ENCODE results near the gene ALDH1L2. TPM values are rescaled to one million over a fixed set of nuclear protein-coding genes. Genes with fewer than 3 reads are reported as not detected.

The ALDH1L2 gene
- total RNA-seq, 1 experiment from 2014 or later, result 2.2 TPM

GRCh38 chr12:104998423-104999346, 85.6 kb downstream of the ALDH1L2 start:
- CTCF ChIA-PET, result no interaction called here
- Histone ChIP-seq H2AFZ (no peak overlapping the region), H3K4me1 (replicated peaks; ENCODE audit: insufficient read depth) (no peaks in the 10 kb centered on the region), H3K9me2 (ENCODE audit: insufficient read depth) (no peaks in the 10 kb centered on the region), H3K27ac (no peak overlapping the region), H3K36me3 (ENCODE audit: low read depth) (peaks cover 40% of the 10 kb centered on the region), H4K20me1 (ENCODE audit: insufficient read depth) (no peaks in the 10 kb centered on the region; the same call in 1 of the 2 replicates), H3K4me3 (no peak overlapping the region), H3K27me3 (ENCODE audit: insufficient read depth, low read depth) (no peaks in the 10 kb centered on the region), H3F3A (ENCODE audit: insufficient read depth, low read depth) (no peaks in the 10 kb centered on the region; the same call in 1 of the 2 replicates), H3K9me3 (ENCODE audit: insufficient read depth, low read depth) (no peaks in the 10 kb centered on the region), H3K4me2 (no peak overlapping the region), H3K79me2 (ENCODE audit: low read depth) (no peaks in the 10 kb centered on the region)
- peak in 1 of 2 experiments; percentile 10 for DNase-seq
- intact Hi-C loops (cut with micrococcal nuclease; ENCODE audit: unreplicated experiment), result no loop called here
- BruUV-seq (replicated peaks), result no TSS peak
- TF ChIP-seq CTCF (conservative IDR thresholded peaks at IDR 0.05) (no peak), EZH2 (IDR thresholded peaks at IDR 0.05; ENCODE audit: low read depth) (no peak)
- POLR2A ChIA-PET (ENCODE audit: unreplicated experiment), result no interaction called here

- Histone ChIP-seq H3K27ac (no peak overlapping the region), H3K36me3 (ENCODE audit: low read depth) (peaks cover 40% of the 10 kb centered on the region), H2AFZ (no peak overlapping the region), H3K27me3 (ENCODE audit: insufficient read depth, low read depth) (no peaks in the 10 kb centered on the region), H3K4me3 (no peak overlapping the region), H3K9me3 (ENCODE audit: insufficient read depth, low read depth) (no peaks in the 10 kb centered on the region), H4K20me1 (ENCODE audit: insufficient read depth) (no peaks in the 10 kb centered on the region; the same call in 1 of the 2 replicates), H3K9me2 (ENCODE audit: insufficient read depth) (no peaks in the 10 kb centered on the region), H3K79me2 (ENCODE audit: low read depth) (no peaks in the 10 kb centered on the region), H3K4me2 (no peak overlapping the region), H3F3A (ENCODE audit: insufficient read depth, low read depth) (no peaks in the 10 kb centered on the region; the same call in 1 of the 2 replicates), H3K4me1 (replicated peaks; ENCODE audit: insufficient read depth) (no peaks in the 10 kb centered on the region)
- BruUV-seq (replicated peaks), result no TSS peak
- TF ChIP-seq EZH2 (IDR thresholded peaks at IDR 0.05; ENCODE audit: low read depth) (no peak), CTCF (conservative IDR thresholded peaks at IDR 0.05) (no peak)
- ChIA-PET CTCF (no interaction called here), POLR2A (ENCODE audit: unreplicated experiment) (no interaction called here)
- intact Hi-C loops (cut with micrococcal nuclease; ENCODE audit: unreplicated experiment), result no loop called here
- no peak for DNase-seq
Measured at GRCh38 chr12:104997541-104997940, 86.7 kb downstream of the ALDH1L2 start.

GRCh38 chr12:104994336-104994735, 89.9 kb downstream of the ALDH1L2 start:
- H3K27me3 ChIP-seq (ENCODE audit: insufficient read depth, low read depth), result no peaks in the 10 kb centered on the region
- H3K4me3 ChIP-seq, result no peak overlapping the region
- no peak for TF ChIP-seq CTCF (conservative IDR thresholded peaks at IDR 0.05)
- no peak for TF ChIP-seq EZH2 (IDR thresholded peaks at IDR 0.05; ENCODE audit: low read depth)
- no peaks in the 10 kb centered on the region; the same call in 1 of the 2 replicates for H4K20me1 ChIP-seq (ENCODE audit: insufficient read depth)
- peaks cover 39% of the 10 kb centered on the region for H3K36me3 ChIP-seq (ENCODE audit: low read depth)
- POLR2A ChIA-PET (ENCODE audit: unreplicated experiment), result no interaction called here
- H3K4me1 ChIP-seq (replicated peaks; ENCODE audit: insufficient read depth), result no peaks in the 10 kb centered on the region
- CTCF ChIA-PET, result no interaction called here
- BruUV-seq (replicated peaks), result no TSS peak
- intact Hi-C loops (cut with micrococcal nuclease; ENCODE audit: unreplicated experiment), result no loop called here
- no peak overlapping the region for H3K27ac ChIP-seq
- no peaks in the 10 kb centered on the region for H3K9me2 ChIP-seq (ENCODE audit: insufficient read depth)
- H2AFZ ChIP-seq, result no peak overlapping the region
- peaks cover 4% of the 10 kb centered on the region; the same call in 1 of the 2 replicates for H3K79me2 ChIP-seq (ENCODE audit: low read depth)
- DNase-seq, result no peak
- no peaks in the 10 kb centered on the region for H3F3A ChIP-seq (ENCODE audit: insufficient read depth, low read depth)
- H3K9me3 ChIP-seq (ENCODE audit: insufficient read depth, low read depth), result no peaks in the 10 kb centered on the region
- H3K4me2 ChIP-seq, result no peak overlapping the region
